Measurements from ENCODE around the gene SMIM12.
A peak's percentile ranks its signal among the peaks of the same experiment; 100 is the strongest.

SMIM12 gene

GRCh38 chr1:34859446-34860200 lies at the start of gene SMIM12:
Gene SMIM12 (minus strand): TSS chr1:34859749. CDS start chr1:34855977, 3,772 bp downstream.
- H3K4me3 ChIP-seq: peak within 1 kb of the TSS; percentile 58 to 99 (median 93)

GRCh38 chr1:34908369-34908768 lies 48.8 kb upstream of the SMIM12 start:
- no peak overlapping the region for H3K27ac ChIP-seq

More at GRCh38 chr1:34859446-34860200, at the start of gene SMIM12:
- H3K27ac ChIP-seq: peak within 1 kb of the TSS; percentile 57 to 99 (median 88)

GRCh38 chr1:34907487-34908090 lies 48.0 kb upstream of the SMIM12 start:
- Histone ChIP-seq H3K4me3 (no peak overlapping the region), H3K27ac (no peak overlapping the region)

More at GRCh38 chr1:34908369-34908768, 48.8 kb upstream of the SMIM12 start:
- no peak overlapping the region for H3K4me3 ChIP-seq

- H3K4me3 ChIP-seq: no peak overlapping the region
- no peak overlapping the region for H3K27ac ChIP-seq
These were observed 47.2 kb upstream of the SMIM12 start for GRCh38 chr1:34906756-34907155.

- no peak overlapping the region for H3K27ac ChIP-seq
These were observed 46.7 kb upstream of the SMIM12 start for GRCh38 chr1:34906222-34906621.

GRCh38 chr1:34905098-34905459 lies 45.5 kb upstream of the SMIM12 start:
- Histone ChIP-seq H3K4me3 (no peak overlapping the region), H3K27ac (no peak overlapping the region)

More at GRCh38 chr1:34906222-34906621, 46.7 kb upstream of the SMIM12 start:
- H3K4me3 ChIP-seq: no peak overlapping the region

GRCh38 chr1:34904236-34905097 lies 44.9 kb upstream of the SMIM12 start:
- no peak overlapping the region for H3K27ac ChIP-seq

GRCh38 chr1:34901919-34902318 lies 42.4 kb upstream of the SMIM12 start:
- H3K4me3 ChIP-seq: no peak overlapping the region
- H3K27ac ChIP-seq: no peak overlapping the region

More at GRCh38 chr1:34904236-34905097, 44.9 kb upstream of the SMIM12 start:
- H3K4me3 ChIP-seq: no peak overlapping the region

GRCh38 chr1:34900775-34901502 lies 41.4 kb upstream of the SMIM12 start:
- H3K4me3 ChIP-seq: no peak overlapping the region
- no peak overlapping the region for H3K27ac ChIP-seq

GRCh38 chr1:34899906-34900305 lies 40.4 kb upstream of the SMIM12 start:
- H3K4me3 ChIP-seq: no peak overlapping the region
- no peak overlapping the region for H3K27ac ChIP-seq

- no peak overlapping the region for H3K27ac ChIP-seq
- H3K4me3 ChIP-seq: no peak overlapping the region
These were observed 39.9 kb upstream of the SMIM12 start for GRCh38 chr1:34899471-34899870.

GRCh38 chr1:34898330-34898761 lies 38.8 kb upstream of the SMIM12 start:
- no peak overlapping the region for H3K4me3 ChIP-seq
- H3K27ac ChIP-seq: no peak overlapping the region

- Histone ChIP-seq H3K4me3 (no peak overlapping the region), H3K27ac (no peak overlapping the region)
These were observed 37.1 kb upstream of the SMIM12 start for GRCh38 chr1:34896612-34897011.

- no peak overlapping the region for H3K27ac ChIP-seq
- H3K4me3 ChIP-seq: no peak overlapping the region
These were observed 30.2 kb upstream of the SMIM12 start for GRCh38 chr1:34889705-34890104.

- Histone ChIP-seq H3K4me3 (no peak overlapping the region), H3K27ac (no peak overlapping the region)
These were observed 28.0 kb upstream of the SMIM12 start for GRCh38 chr1:34887593-34887992.

- H3K27ac ChIP-seq: no peak overlapping the region
- H3K4me3 ChIP-seq: peak overlapping the region; percentile 2 to 36 (median 19)
These were observed 26.1 kb upstream of the SMIM12 start for GRCh38 chr1:34885405-34886247.

- Histone ChIP-seq H3K27ac (no peak overlapping the region), H3K4me3 (peak overlapping the region in 1 of 7 experiments; percentile 2)
These were observed 25.4 kb upstream of the SMIM12 start for GRCh38 chr1:34884961-34885360.

- no peak overlapping the region for H3K27ac ChIP-seq
- no peak overlapping the region for H3K4me3 ChIP-seq
These were observed 25.0 kb upstream of the SMIM12 start for GRCh38 chr1:34884536-34884935.

- H3K4me3 ChIP-seq: no peak overlapping the region
These were observed 19.7 kb upstream of the SMIM12 start for GRCh38 chr1:34879230-34879629.

More at GRCh38 chr1:34879230-34879629, 19.7 kb upstream of the SMIM12 start:
- no peak overlapping the region for H3K27ac ChIP-seq

Data from skin epidermis (tissue), 12 donors.